ENCODE results near the gene GAL3ST2.
"Not testable (repeated sequence)": the region's sequence is repeated elsewhere in the genome, so short reads cannot be mapped to it uniquely, and the experiment has no call there.

The GAL3ST2 gene

GRCh38 chr2:241814393-241814642, 37.7 kb downstream of the GAL3ST2 start:
- in situ Hi-C loops (cut with MboI; ENCODE audit: low sequenced_read_pairs, unreplicated experiment) = no loop called here
- no peak for TF ChIP-seq CTCF (IDR thresholded peaks at IDR 0.05; ENCODE audit: borderline replicate concordance, control extremely low read depth, extremely low read depth, insufficient read depth, missing control alignments)
- no peak for DNase-seq (ENCODE audit: low spot score)

DNA sequence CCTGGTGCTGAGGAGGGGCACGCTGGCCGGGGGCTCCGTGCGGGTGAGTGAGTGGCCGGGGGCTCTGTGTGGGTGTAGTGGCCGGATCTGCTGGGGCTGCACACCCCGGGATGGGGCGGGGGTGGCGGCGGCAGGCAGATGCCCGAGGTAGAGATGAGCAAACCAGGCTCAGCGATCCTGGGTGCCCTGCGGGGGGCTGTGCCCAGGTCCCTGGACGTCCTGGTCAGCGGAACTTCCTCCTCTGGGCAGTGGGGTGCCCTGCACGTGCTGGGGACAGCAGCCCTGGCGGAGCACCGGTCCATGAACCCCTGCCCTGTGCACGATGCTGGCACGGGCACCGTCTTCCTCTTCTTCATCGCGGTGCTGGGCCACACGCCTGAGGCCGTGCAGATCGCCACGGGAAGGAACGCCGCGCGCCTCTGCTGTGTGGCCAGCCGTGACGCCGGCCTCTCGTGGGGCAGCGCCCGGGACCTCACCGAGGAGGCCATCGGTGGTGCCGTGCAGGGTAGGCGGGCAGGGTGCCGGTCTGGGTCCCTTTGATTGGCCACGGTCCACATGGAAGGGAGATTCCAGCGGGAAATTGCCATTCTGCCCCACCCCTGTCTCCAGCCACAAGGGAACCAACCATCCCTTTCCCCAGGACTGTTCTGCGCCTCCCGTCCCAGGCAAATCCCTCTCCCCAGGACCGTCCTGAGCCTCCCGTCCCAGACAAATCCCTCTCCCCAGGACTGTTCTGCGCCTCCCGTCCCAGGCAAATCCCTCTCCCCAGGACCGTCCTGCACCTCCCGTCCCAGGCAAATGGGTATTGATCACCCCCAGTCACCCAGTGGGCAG, 38.2 kb downstream of the GAL3ST2 start:
- no peak for TF ChIP-seq CTCF (IDR thresholded peaks at IDR 0.05; ENCODE audit: borderline replicate concordance, control extremely low read depth, extremely low read depth, insufficient read depth, missing control alignments)
- DNase-seq (ENCODE audit: low spot score) = peak; percentile 25
- in situ Hi-C loops (cut with MboI; ENCODE audit: low sequenced_read_pairs, unreplicated experiment) = no loop called here

DNA sequence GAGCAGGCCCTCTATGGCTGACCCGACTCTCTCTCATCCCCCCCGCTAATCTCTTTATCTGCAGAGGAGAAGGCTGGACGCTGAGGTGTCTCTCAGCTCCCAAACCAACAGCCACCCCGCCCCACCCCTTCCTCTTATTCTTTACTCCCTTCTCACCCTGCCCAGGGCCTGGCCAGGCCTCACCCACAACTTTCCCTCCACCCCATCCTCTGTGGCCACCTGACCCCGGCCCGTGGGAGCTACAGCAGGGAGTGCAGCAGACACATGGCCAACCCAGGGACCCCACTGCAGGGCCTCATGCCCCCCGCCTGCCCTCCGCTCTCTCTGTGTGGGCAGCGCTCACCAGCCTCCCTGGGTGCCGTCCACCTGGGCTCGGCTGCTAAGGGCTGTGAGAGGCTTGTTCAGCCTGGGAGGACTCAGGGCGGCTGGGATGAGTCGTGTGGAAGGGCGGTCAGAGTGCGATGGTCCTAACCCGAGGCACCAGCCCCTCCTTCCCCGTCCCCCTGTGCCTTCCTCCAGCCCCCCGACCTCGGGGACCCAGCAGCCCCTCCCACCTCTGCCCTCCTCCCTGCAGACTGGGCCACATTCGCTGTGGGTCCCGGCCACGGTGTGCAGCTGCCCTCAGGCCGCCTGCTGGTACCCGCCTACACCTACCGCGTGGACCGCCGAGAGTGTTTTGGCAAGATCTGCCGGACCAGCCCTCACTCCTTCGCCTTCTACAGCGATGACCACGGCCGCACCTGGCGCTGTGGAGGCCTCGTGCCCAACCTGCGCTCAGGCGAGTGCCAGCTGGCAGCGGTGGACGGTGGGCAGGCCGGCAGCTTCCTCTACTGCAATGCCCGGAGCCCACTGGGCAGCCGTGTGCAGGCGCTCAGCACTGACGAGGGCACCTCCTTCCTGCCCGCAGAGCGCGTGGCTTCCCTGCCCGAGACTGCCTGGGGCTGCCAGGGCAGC, 39.1 kb downstream of the GAL3ST2 start:
- in situ Hi-C loops (cut with MboI; ENCODE audit: low sequenced_read_pairs, unreplicated experiment) = no loop called here
- TF ChIP-seq CTCF (IDR thresholded peaks at IDR 0.05; ENCODE audit: borderline replicate concordance, control extremely low read depth, extremely low read depth, insufficient read depth, missing control alignments) = no peak
- peak; percentile 35 for DNase-seq (ENCODE audit: low spot score)

DNA sequence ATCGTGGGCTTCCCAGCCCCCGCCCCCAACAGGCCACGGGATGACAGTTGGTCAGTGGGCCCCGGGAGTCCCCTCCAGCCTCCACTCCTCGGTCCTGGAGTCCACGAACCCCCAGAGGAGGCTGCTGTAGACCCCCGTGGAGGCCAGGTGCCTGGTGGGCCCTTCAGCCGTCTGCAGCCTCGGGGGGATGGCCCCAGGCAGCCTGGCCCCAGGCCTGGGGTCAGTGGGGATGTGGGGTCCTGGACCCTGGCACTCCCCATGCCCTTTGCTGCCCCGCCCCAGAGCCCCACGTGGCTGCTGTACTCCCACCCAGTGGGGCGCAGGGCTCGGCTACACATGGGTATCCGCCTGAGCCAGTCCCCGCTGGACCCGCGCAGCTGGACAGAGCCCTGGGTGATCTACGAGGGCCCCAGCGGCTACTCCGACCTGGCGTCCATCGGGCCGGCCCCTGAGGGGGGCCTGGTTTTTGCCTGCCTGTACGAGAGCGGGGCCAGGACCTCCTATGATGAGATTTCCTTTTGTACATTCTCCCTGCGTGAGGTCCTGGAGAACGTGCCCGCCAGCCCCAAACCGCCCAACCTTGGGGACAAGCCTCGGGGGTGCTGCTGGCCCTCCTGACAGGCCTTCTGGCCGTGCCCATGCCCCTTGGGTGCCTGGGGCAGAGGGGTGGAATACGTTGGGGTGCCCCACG, 40.0 kb downstream of the GAL3ST2 start:
- no peak for TF ChIP-seq CTCF (IDR thresholded peaks at IDR 0.05; ENCODE audit: borderline replicate concordance, control extremely low read depth, extremely low read depth, insufficient read depth, missing control alignments)
- in situ Hi-C loops (cut with MboI; ENCODE audit: low sequenced_read_pairs, unreplicated experiment) = no loop called here
- peak; percentile 20 for DNase-seq (ENCODE audit: low spot score)

DNA sequence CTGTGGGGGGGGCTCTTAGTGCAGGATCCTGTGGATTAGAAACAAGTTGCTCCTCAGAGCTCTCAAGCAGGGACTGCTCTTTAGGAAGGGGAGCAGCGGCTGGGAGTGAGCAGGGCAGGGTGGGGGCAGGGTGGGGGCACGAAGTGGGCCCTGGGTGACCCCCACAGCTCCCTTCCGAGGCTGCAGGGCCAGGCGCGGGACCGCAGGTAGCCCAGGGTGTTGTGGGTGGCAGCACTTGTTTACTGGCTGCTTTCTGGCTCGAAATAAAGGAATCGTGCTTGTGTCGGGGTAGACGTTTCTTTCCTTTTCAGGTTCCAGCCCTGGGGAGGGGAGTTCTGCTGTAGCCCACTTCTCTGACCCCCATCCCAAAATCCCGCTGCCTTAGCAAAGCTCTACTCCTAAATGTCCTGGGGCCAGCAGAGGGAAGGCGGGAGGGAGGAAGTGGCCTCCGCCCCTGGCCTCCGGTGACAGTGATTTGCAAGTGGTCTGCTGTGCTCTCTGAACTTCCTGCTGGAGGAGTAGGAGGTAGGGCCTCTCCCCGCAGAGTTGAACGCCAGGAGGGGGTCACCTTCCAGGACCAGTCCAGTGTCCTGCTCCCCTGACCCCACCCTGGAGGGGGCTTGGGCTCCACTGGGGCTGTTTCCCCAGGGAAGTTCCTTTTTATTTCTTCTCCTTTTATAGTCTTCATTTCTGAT, 40.7 kb downstream of the GAL3ST2 start:
- in situ Hi-C loops (cut with MboI; ENCODE audit: low sequenced_read_pairs, unreplicated experiment) = no loop called here
- TF ChIP-seq CTCF (IDR thresholded peaks at IDR 0.05; ENCODE audit: borderline replicate concordance, control extremely low read depth, extremely low read depth, insufficient read depth, missing control alignments) = no peak
- peak; percentile 66 for DNase-seq (ENCODE audit: low spot score)

- in situ Hi-C loops (cut with MboI; ENCODE audit: low sequenced_read_pairs, unreplicated experiment); DNase-seq (ENCODE audit: low spot score): not testable (repeated sequence)
Observed at GRCh38 chr2:241817821-241818215, 41.2 kb downstream of the GAL3ST2 start.
